GM12891 (cell line): ENCODE results near the gene ZSWIM6.

Source experiments
- DNase-seq: peaks from one replicate; pipeline ENCODE4 v3.0.0; 2011; ENCODE audit warnings: low spot score; ENCODE audit not compliant: insufficient read length
- FAIRE-seq: peaks from 2 replicates; lab custom pipeline; 2011; peaks lifted over from hg19 to GRCh38; lab: Jason Lieb, UNC
- PAX5 ChIP-seq: IDR thresholded peaks from 2 replicates; pipeline ENCODE4 v1.6.1; 2011; ENCODE audit warnings: low read length, moderate library complexity, mild to moderate bottlenecking; ENCODE audit not compliant: insufficient read depth, severe bottlenecking
- POLR2A ChIP-seq: IDR thresholded peaks from 2 replicates; pipeline ENCODE4 v1.6.1; 2011; ENCODE audit warnings: low read depth, low read length, control low read depth
- POLR2AphosphoS5 ChIP-seq: IDR thresholded peaks from 2 replicates; pipeline ENCODE4 v1.6.1; 2011; ENCODE audit warnings: low read depth, low read length, control low read depth
- POU2F2 ChIP-seq: IDR thresholded peaks from 2 replicates; pipeline ENCODE4 v1.6.1; 2011; ENCODE audit warnings: low read depth, mild to moderate bottlenecking, control low read depth, low read length, moderate library complexity
- SPI1 ChIP-seq: IDR thresholded peaks from 2 replicates; pipeline ENCODE4 v1.6.1; 2011; ENCODE audit warnings: low read depth, low read length, control low read depth
- TAF1 ChIP-seq: IDR thresholded peaks from 2 replicates; pipeline ENCODE4 v1.6.1; 2011; ENCODE audit warnings: low read depth, low read length, control low read depth

The ZSWIM6 gene

DNA sequence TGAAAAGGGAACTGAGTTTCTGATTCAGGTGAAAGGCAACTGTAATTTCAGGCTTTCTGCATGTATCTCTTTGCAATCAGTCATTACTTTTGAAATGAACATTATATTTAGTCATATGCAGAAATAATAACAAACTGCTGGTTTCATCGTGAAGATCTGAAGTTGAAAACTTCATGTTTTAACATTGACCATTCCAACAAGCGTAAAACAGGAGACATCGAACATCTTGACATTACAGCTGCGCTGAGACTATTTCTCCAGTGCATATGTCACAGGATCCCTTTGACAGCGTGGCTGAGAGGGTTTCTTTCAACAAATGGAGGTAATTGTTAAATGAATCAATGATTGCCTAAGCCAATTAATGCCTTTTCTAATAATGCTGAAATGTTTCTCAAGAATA, 38.2 kb upstream of the ZSWIM6 start:
- FAIRE-seq (no peak), DNase-seq (no peak)
- no peak for TF ChIP-seq POLR2AphosphoS5
- no peak for TF ChIP-seq POU2F2
- no peak for TF ChIP-seq POLR2A
- TF ChIP-seq SPI1 = peak; percentile 18; the same call in 1 of the 2 replicates
- TF ChIP-seq TAF1 = no peak
- TF ChIP-seq PAX5 = no peak

DNA sequence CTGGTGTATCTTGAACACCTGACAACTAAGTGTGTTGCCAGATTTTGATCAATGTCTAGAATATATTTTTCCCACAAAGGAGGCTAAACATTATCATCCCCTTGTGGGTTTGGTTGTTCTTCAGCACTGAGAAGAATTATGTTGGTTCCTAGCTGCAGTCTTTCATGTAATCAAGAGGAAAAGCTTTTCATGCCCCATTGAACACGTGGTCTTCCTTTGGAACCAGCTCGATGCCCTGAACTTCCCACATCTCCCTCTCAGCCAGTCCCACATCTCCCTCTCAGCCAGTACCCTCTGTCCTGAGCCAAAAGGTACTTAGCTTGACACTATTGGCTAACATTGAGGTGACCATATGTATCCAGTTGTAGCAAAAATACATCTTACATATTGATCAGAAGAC, 36.7 kb upstream of the ZSWIM6 start:
- no peak for DNase-seq
- no peak for TF ChIP-seq PAX5
- TF ChIP-seq TAF1 = no peak
- no peak for TF ChIP-seq POLR2A
- no peak for TF ChIP-seq SPI1
- no peak for TF ChIP-seq POU2F2
- TF ChIP-seq POLR2AphosphoS5 = no peak
- FAIRE-seq = no peak

DNA sequence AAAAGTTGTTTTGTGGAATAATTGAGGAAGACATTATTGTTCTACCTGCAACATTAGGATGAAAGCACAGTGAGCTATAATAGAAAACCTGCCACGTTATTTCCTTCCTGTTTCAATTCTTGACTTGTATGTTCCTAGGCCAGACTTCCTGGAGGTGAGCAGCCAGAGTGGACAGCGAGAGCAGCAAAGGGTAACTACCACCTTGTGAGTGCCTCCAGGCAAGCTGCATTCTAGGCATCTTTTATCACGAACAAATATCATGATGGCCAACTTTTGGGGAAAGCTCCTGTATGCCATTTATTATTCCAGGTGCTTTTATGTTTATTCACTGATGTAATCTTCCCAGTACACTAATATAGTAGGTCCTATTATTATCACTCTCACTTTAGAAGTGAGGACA, 34.0 kb upstream of the ZSWIM6 start:
- TF ChIP-seq POLR2A (no peak), SPI1 (no peak), POU2F2 (no peak), PAX5 (no peak), TAF1 (no peak), POLR2AphosphoS5 (no peak)
- no peak for FAIRE-seq
- DNase-seq = no peak

DNA sequence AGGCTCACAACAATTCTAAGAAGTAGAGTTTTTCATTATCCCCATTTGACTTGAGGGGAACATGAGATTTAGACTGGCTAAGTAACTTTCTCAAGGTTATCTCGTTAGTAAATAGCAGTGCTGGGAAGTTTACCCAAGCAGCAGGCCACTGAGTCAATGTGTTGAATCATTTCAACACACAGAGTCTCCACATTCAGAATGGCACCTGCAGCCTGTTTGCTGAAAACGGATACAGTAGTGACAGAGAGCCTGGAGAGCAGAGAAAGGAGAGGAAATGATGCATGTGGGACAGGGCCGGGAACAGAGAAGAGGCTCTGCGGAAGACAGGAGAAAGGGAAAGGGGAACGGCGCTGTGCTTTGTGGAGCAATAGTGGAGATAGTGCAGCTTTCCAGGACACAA, 33.5 kb upstream of the ZSWIM6 start:
- TF ChIP-seq POLR2A = no peak
- DNase-seq (no peak), FAIRE-seq (no peak)

DNA sequence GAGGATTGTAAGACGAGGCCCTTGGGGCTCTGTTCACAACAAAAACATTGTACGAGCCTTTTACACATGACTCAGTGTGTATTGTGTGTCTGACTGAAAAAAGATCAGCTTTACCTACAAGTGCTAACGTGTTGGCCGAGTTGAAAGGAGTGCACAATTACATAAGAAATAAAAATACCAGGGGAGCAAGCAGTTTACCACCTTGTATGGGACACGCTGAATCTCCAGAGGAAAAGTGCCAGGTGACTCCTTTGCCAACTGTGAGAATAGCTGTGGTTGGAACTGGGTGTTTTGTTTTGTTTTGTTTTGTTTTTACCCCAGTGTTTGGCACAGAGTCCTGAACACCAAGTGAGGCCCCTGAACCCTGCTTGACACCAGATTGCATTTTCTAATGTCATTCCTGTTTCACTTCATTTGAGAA, 32.8 kb upstream of the ZSWIM6 start:
- TF ChIP-seq POU2F2 (no peak), POLR2A (no peak), POLR2AphosphoS5 (no peak), SPI1 (no peak), TAF1 (no peak), PAX5 (no peak)
- DNase-seq (no peak), FAIRE-seq (no peak)

DNA sequence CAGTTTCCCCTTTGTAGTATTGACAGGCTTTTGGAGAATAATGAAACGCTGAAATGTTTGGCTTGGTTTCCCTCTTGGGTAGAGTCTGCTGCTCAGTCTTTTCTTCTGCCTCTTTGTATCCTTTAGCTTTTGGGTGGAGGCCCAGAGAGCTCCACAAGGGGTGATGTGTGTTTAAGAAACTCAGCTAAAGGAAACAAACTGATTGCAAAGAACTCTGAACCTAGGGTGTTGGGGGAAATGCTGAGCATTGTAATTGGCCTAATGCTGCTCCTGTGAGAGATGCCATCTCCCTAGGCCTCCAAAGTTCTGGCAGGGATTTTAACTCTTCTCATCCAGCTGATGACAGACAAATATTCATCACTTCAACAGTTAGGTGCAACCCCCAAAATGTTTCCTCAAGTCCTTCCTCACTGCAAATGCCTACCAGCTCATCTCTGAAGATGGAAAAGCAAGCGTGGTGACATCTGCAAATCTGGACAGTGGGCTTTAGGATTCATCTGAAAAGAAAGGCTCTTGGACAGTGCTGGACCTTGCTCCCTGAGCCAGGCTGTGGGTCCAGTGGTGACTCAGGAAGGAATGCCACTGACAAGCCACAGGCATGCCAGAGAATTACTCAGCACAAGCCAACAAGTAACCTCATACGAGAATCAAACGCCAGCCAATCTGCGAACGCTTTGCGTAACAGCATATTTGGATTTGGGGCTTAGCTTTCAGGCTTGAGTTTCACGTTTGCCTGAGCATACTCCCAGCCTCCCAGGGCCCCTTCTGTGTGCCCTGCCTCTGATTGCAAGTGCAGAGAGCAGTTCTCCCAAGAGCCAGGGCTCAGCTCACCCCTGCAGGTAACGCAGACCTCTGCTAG, 30.5 kb upstream of the ZSWIM6 start:
- FAIRE-seq (no peak), DNase-seq (no peak)
- TF ChIP-seq POU2F2 = no peak
- TF ChIP-seq SPI1 = no peak
- TF ChIP-seq PAX5 = no peak
- no peak for TF ChIP-seq POLR2A
- TF ChIP-seq TAF1 = no peak

DNA sequence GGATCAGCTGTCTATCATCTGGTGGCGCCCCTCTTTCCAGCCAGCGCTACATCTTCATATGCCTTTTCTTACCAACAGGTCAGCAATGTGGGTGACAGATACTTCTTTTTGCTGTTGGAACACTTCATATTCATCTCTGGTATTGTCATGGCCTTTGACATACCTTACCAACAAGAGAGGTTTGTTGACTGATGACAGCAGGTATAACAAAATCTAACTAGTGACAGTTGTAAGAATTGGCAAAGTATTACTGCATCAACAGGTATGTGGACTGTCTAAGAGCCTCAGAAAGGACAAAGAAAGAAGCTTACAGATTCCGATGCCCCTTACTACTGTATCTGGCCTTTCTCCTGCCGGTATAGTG, 29.9 kb upstream of the ZSWIM6 start:
- DNase-seq (no peak), FAIRE-seq (no peak)
- TF ChIP-seq POLR2AphosphoS5 = no peak
- TF ChIP-seq TAF1 = no peak
- TF ChIP-seq PAX5 = no peak
- no peak for TF ChIP-seq POLR2A
- no peak for TF ChIP-seq SPI1
- TF ChIP-seq POU2F2 = no peak

DNA sequence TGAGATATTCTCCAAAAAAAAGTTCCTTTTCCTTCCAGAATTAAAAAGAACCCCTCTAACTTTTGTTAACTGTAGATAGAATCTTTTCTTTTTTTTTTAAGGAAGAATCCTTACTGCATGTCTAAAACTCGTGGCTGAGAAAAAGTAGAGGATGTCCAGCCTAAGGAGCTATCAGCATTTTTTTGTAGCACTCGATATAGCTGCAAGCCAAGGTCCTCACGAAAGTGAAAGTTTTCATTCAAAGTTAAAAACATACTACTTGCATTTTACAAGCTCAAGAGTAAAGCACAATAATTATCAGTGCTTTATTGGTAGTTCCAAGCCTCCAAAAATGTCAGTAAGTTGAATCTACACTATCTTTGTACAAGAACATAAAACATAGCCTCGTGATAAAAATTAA, 28.7 kb upstream of the ZSWIM6 start:
- no peak for TF ChIP-seq TAF1
- TF ChIP-seq POLR2AphosphoS5 = no peak
- TF ChIP-seq SPI1 = no peak
- no peak for TF ChIP-seq POU2F2
- TF ChIP-seq PAX5 = no peak
- TF ChIP-seq POLR2A = no peak
- DNase-seq (no peak), FAIRE-seq (no peak)

DNA sequence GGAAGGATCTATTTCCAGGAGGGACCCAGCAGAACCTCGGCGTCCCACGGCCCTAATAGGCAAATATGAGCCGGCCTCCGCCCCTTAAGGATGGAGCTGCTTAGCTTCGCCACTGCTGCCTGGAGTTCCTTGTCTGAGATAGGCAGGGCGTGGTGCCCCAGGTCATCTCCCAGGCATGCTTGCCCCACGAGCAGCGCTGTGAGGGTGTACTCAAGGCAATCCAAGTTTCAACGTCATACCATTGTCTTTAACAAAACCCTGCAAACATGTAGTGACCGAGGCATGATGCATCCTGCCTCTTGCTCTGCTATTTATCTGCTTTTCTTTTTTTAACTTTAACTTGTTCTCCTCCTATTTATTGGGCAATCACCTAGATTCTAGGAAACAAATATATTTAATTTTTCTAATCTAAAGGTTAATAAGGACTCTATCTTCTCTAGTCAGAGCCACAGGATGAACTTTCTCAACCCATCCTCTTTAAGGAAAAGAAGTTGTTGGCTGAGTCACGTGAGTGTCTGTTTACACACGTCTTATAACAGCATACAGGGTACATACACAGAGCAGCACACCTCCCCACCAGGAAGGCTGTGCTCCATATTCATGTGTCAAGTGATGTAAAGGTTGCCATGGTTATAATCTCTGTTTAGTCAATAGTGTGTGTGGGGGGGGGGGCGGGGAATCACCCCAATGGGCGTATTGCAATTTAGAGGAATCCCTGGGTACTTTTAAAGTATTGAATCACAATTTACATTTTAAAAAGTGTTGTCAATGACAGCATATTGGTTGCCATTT, 27.3 kb upstream of the ZSWIM6 start:
- FAIRE-seq = no peak
- TF ChIP-seq SPI1 = no peak
- no peak for TF ChIP-seq TAF1
- DNase-seq = no peak

DNA sequence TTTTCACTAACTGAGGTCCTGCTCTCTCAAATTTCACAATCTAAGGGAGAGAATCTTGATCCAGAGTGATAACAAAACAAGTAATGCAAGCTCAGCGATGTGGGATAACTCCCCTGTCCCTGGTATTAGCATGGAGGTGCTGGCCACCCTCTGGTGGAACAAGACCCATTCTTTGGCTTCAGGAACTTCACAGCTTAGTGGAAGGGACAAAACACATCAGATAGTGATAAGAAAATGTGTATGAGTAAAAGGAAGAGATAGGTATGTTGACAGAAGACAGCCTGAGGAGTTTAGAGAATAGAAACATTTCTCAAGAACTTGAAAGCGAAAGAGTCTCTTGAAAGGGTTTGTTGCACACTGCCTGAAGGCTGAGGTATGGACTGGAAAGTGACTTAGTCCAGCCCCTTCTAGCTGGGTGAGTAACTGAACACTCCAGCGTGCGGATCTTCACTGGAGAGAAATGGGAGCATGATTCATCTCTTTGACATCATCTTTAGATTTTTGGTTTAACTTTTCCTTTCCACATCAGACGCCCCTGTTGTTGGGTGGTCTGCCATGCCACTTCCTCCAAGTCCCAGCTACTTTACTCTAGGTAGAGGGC, 25.4 kb upstream of the ZSWIM6 start:
- DNase-seq (peak; percentile 25), FAIRE-seq (peak; percentile 43)
- TF ChIP-seq TAF1 = no peak
- TF ChIP-seq SPI1 = no peak
- no peak for TF ChIP-seq POLR2AphosphoS5
- TF ChIP-seq PAX5 = no peak
- TF ChIP-seq POU2F2 = no peak
